Adrenal gland (tissue), 12 donors: ENCODE data around the gene TMEM101. TPM values are rescaled to one million over a fixed set of nuclear protein-coding genes. Genes with fewer than 3 reads are reported as not detected.
"Not testable (repeated sequence)": the region's sequence is repeated elsewhere in the genome, so short reads cannot be mapped to it uniquely, and the experiment has no call there.

ENCODE experiments used
- DNase-seq, 7 donors: peaks; one replicate each; pipeline ENCODE4 v3.0.0-alpha.2; 2019 to 2020
- H3K27ac ChIP-seq, 5 donors: fragments of 200-600 bp; sonication (generic) in 4 of 5; 1 replicate in 3 of 5; 2 replicates in 2 of 5; pipeline versions ENCODE4 v1.5.1 to v1.8.0; 2016 to 2020; ENCODE audit warnings: mild to moderate bottlenecking in 1 of 5
- H3K27me3 ChIP-seq: fragments of 200-600 bp; 2 replicates; pipeline ENCODE4 v1.8.0; 2021
- H3K36me3 ChIP-seq, 2 donors: fragments of 200-600 bp; replicated peaks in 1 of 2; 1 replicate in 1 of 2; 2 replicates in 1 of 2; pipeline versions ENCODE4 v1.5.1 to v1.8.0; 2018 to 2022
- H3K4me1 ChIP-seq, 2 donors: fragments of 200-600 bp; replicated peaks in 1 of 2; 1 replicate in 1 of 2; 2 replicates in 1 of 2; pipeline versions ENCODE4 v1.5.1 to v1.8.0; 2018 to 2021
- H3K4me3 ChIP-seq, 4 donors: fragments of 200-600 bp; sonication (generic) in 3 of 4; one replicate each; pipeline ENCODE4 v1.5.1; 2016 to 2018
- H3K9me3 ChIP-seq, 3 donors: fragments of 200-600 bp; sonication (generic) in 1 of 3; replicated peaks in 1 of 3; 1 replicate in 2 of 3; 2 replicates in 1 of 3; pipeline versions ENCODE4 v1.5.1 to v1.8.0; 2016 to 2021
- CTCF ChIP-seq, 6 experiments: fragments of 450-650 bp in 4 of 6; fragments of 200-600 bp in 2 of 6; sonication (generic) in 1 of 6; IDR thresholded peaks; 1 replicate in 5 of 6; 2 replicates in 1 of 6; pipeline versions ENCODE4 v1.5.1 to v1.8.0; 2016 to 2021; ENCODE audit warnings: antibody characterized with exemption in 6 of 6, mild to moderate bottlenecking in 2 of 6, moderate library complexity in 1 of 6
- POLR2A ChIP-seq, 2 donors: fragments of 450-650 bp; IDR thresholded peaks; one replicate each; pipeline ENCODE4 v1.6.1; 2017; ENCODE audit warnings: antibody characterized with exemption in 2 of 2, mild to moderate bottlenecking in 2 of 2, moderate library complexity in 1 of 2
- WGBS, 4 donors: extraction: QIAGEN DNeasy Blood & Tissue Kit in 2 of 4; methylation state at CpG; one replicate each; pipeline versions ENCODE4 v1.1.5 to v1.1.7; 2013 to 2017; 5-methylcytosine and 5-hydroxymethylcytosine counted together
- intact Hi-C, 2 donors: fragments of 100-400 bp; cut with DNase I; formaldehyde crosslinking; loops; one replicate each; pipeline versions ENCODE4 v1.14.1 to v1.15.0; 2022 to 2023
- polyA plus RNA-seq, 3 donors: library from polyadenylated mRNA; stranded (reverse); fragments of 200-250 nt in 2 of 3; fragments of 350-450 nt in 1 of 3; fragmentation: Illumina TruSeq in 1 of 3; extraction: RNeasy Lipid Tissue Mini Kit (QIAGEN cat#74804) in 1 of 3; gene quantifications; one replicate each; pipeline ENCODE4 v1.2.3, GENCODE V29; 2013 to 2014
- total RNA-seq, 9 donors: library from RNA; depleted of rRNA in 4 of 9; stranded (reverse); fragments of >200 nt in 4 of 9; fragments of 120-200 nt in 1 of 9; fragmentation: NEBNext Ultra II Directional in 1 of 9; extraction: Animal tissue kit (Norgen Biotek cat#: 25700) in 1 of 9; gene quantifications; one replicate each; pipeline versions ENCODE4 v1.1.0 to v1.2.4, GENCODE V29; 2013 to 2023
- donor health status: healthy with polysubstance abuse.
- donor health status: Bipolar disorder and iron deficiency.
- donor health status: DM: yes; HTN: yes; CAD: no.
- donor health status: DM: no; HTN: no; CAD: no.
- donor health status: DM: no; HTN: no; CAD: no.
- donor health status: DM: yes; HTN: yes; CAD: no.

The TMEM101 gene
- total and polyA plus RNA-seq, 12 donors = 12.4 to 52.5 (median 31.6) TPM

- Histone ChIP-seq H3K4me1 (no peaks in the 10 kb centered on the region), H3K9me3 (no peaks in the 10 kb centered on the region), H3K27ac (no peak overlapping the region), H3K4me3 (no peak overlapping the region), H3K27me3 (no peaks in the 10 kb centered on the region), H3K36me3 (no peaks in the 10 kb centered on the region)
- WGBS, 4 donors = 41 to 68% (median 65%) methylated on average over 4 to 9 of the region's 9 CpGs
- TF ChIP-seq CTCF (IDR thresholded peaks at IDR 0.05) (no peak), POLR2A (IDR thresholded peaks at IDR 0.05) (no peak)
- DNase-seq = no peak
- intact Hi-C loops = no loop called here
Observed at GRCh38 chr17:43976963-43977837, 37.6 kb downstream of the TMEM101 start.

GRCh38 chr17:43975898-43976297, 38.9 kb downstream of the TMEM101 start:
- WGBS, 4 donors = 63 to 83% (median 82%) methylated on average over 16 to 26 of the region's 27 CpGs
- Histone ChIP-seq H3K27me3 (no peaks in the 10 kb centered on the region), H3K27ac (no peak overlapping the region), H3K9me3 (no peaks in the 10 kb centered on the region), H3K4me3 (no peak overlapping the region), H3K36me3 (no peaks in the 10 kb centered on the region), H3K4me1 (no peaks in the 10 kb centered on the region)
- no peak for DNase-seq
- intact Hi-C loops = no loop called here
- TF ChIP-seq POLR2A (IDR thresholded peaks at IDR 0.05) = no peak
- TF ChIP-seq CTCF (IDR thresholded peaks at IDR 0.05) = no peak

GRCh38 chr17:43974382-43975266, 40.1 kb downstream of the TMEM101 start:
- no peaks in the 10 kb centered on the region for H3K4me1 ChIP-seq
- H3K27ac ChIP-seq = no peak overlapping the region
- no peak for TF ChIP-seq CTCF (IDR thresholded peaks at IDR 0.05)
- no peak for TF ChIP-seq POLR2A (IDR thresholded peaks at IDR 0.05)
- no peaks in the 10 kb centered on the region for H3K36me3 ChIP-seq
- intact Hi-C loops = no loop called here
- H3K9me3 ChIP-seq = no peaks in the 10 kb centered on the region
- 59 to 73% (median 70%) methylated on average over 14 of the region's 14 CpGs for WGBS, 4 donors
- no peak for DNase-seq
- H3K4me3 ChIP-seq = no peak overlapping the region
- no peaks in the 10 kb centered on the region for H3K27me3 ChIP-seq

GRCh38 chr17:43972444-43973212, 42.1 kb downstream of the TMEM101 start:
- WGBS, 4 donors = 77 to 81% (median 78%) methylated on average over 22 of the region's 22 CpGs
- H3K9me3 ChIP-seq, H3K27me3 ChIP-seq, H3K27ac ChIP-seq, H3K4me3 ChIP-seq, H3K36me3 ChIP-seq, H3K4me1 ChIP-seq, intact Hi-C loops, DNase-seq: not testable (repeated sequence)

- H3K36me3 ChIP-seq, H3K27ac ChIP-seq, H3K9me3 ChIP-seq, intact Hi-C loops, H3K4me1 ChIP-seq, H3K4me3 ChIP-seq, DNase-seq, H3K27me3 ChIP-seq: not testable (repeated sequence)
- WGBS, 4 donors = 25 to 49% (median 34%) methylated on average over 2 of the region's 2 CpGs
Observed at GRCh38 chr17:43971436-43971835, 43.3 kb downstream of the TMEM101 start.
